GM18520 (cell line): ENCODE measurements around the gene LETM1.

Source experiments
- ATAC-seq: cut with Tn5 transposase; IDR thresholded peaks from one replicate; pipeline ENCODE4 v1.9.1; 2021; ENCODE audit not compliant: unreplicated experiment

Gene LETM1

GRCh38 chr4:1808851-1809753, 46.9 kb downstream of the LETM1 start:
- no peak for ATAC-seq

DNA sequence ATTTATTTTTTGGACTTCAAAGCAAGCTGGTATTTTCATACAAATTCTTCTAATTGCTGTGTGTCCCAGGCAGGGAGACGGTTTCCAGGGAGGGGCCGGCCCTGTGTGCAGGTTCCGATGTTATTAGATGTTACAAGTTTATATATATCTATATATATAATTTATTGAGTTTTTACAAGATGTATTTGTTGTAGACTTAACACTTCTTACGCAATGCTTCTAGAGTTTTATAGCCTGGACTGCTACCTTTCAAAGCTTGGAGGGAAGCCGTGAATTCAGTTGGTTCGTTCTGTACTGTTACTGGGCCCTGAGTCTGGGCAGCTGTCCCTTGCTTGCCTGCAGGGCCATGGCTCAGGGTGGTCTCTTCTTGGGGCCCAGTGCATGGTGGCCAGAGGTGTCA, 47.6 kb downstream of the LETM1 start:
- ATAC-seq = no peak

GRCh38 chr4:1807332-1807777, 48.6 kb downstream of the LETM1 start:
- no peak for ATAC-seq

GRCh38 chr4:1806596-1807331, 49.2 kb downstream of the LETM1 start:
- ATAC-seq = no peak

DNA sequence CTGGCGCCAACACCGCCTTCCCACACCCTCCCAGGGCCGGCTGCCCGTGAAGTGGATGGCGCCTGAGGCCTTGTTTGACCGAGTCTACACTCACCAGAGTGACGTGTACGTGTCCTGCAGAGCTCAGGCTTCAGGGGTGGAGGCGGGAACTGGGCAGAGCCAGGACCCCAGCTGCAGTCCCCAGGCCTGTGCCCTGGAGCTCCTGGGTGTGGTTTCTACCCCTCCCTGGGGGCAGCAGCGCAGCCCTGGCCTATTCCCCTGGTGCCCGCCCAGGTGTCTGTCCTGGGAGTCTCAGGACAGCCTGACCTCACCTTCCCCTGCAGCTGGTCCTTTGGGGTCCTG, 49.8 kb downstream of the LETM1 start:
- ATAC-seq = no peak

- ATAC-seq = no peak
These were observed 50.3 kb downstream of the LETM1 start for GRCh38 chr4:1805493-1806222.

DNA sequence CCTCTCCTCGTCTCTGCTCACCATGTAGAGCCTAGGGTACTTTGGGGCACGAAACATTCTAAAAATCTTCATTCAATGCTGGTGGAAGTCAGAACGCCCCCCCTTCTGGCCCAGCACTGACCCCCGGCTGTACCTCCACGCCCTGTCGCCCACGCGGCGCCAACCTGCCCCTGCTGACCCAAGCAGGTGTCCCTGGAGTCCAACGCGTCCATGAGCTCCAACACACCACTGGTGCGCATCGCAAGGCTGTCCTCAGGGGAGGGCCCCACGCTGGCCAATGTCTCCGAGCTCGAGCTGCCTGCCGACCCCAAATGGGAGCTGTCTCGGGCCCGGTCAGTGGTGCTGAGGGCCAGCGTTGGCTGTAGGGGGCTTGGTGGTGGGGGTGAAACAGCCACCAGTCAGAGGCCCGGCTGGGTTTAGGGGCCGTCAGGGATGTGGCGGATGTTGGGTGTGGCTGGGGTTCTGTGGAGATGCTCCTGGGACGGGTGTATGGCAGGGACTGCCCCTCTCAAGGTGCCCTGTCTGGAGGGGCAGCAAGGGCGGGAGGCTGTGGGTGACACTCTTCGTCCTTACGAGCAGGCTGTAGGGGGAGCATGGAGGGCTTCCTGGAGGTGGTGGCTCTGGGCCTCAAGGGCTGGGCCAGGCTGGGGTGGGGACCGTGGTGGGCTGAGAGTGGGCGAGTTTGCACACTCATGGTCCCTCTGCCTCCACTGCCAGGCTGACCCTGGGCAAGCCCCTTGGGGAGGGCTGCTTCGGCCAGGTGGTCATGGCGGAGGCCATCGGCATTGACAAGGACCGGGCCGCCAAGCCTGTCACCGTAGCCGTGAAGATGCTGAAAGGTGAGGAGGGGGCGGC, 51.1 kb downstream of the LETM1 start:
- no peak for ATAC-seq

DNA sequence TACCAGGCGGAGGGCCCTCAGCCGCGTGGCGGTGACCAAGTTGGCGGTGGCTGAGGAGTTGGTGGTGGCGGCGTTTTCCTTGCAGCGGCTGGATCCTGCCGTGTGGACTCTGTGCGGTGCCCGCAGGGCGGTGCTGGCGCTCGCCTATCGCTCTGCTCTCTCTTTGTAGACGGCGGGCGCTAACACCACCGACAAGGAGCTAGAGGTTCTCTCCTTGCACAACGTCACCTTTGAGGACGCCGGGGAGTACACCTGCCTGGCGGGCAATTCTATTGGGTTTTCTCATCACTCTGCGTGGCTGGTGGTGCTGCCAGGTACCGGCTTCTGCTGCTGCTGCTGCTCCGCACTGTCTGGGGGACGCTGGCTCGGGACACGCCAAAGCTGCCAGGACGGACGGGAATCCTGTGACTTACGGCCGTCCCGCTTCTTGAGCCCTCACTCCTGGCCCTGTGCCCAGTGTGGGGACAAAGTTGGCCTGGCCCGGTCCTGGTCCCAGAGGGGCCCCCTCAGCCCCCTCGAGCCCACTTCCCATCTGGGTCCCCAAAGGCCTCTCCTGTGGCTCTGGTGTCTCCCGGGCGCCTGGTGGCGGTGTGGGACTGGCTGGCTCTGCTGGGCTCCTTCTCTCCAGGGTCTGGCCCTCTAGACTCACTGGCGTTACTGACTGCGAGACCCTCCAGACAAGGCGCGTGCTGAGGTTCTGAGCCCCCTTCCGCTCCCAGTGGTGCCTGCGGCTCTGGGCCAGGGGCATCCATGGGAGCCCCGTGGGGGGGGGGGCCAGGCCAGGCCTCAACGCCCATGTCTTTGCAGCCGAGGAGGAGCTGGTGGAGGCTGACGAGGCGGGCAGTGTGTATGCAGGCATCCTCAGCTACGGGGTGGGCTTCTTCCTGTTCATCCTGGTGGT, 52.2 kb downstream of the LETM1 start:
- no peak for ATAC-seq

GRCh38 chr4:1802720-1803522, 53.0 kb downstream of the LETM1 start:
- no peak for ATAC-seq

GRCh38 chr4:1802151-1802715, 53.7 kb downstream of the LETM1 start:
- no peak for ATAC-seq

DNA sequence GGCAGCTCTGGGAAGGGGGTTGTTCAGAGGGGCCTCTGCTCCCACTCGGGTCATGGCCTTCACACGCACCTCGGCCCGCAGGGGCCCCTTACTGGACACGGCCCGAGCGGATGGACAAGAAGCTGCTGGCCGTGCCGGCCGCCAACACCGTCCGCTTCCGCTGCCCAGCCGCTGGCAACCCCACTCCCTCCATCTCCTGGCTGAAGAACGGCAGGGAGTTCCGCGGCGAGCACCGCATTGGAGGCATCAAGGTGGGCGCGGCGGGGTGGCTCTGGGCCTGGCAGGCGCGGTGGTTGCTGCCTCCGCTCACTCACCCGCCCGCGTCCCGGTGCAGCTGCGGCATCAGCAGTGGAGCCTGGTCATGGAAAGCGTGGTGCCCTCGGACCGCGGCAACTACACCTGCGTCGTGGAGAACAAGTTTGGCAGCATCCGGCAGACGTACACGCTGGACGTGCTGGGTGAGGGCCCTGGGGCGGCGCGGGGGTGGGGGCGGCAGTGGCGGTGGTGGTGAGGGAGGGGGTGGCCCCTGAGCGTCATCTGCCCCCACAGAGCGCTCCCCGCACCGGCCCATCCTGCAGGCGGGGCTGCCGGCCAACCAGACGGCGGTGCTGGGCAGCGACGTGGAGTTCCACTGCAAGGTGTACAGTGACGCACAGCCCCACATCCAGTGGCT, 54.5 kb downstream of the LETM1 start:
- no peak for ATAC-seq

DNA sequence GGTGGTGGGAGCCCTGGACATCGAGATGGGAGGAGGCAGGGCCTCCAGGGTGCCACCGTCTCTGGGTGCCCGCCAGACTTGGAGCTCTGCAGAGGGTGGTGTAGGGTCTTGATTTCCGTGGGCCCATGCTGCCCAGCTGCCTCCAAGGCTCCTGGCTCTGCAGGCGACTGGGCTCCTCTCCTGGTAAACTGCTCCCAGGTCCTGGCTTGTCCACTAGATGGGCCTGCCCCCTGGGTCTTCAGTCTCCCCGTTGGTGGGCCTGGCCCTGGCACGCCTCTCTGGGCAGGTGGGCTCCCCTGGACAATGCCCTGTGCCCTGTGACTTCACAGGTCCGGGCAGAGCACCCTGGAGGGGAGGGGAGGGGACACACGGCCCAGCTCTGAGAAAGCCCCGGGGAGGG, 55.2 kb downstream of the LETM1 start:
- ATAC-seq = no peak

DNA sequence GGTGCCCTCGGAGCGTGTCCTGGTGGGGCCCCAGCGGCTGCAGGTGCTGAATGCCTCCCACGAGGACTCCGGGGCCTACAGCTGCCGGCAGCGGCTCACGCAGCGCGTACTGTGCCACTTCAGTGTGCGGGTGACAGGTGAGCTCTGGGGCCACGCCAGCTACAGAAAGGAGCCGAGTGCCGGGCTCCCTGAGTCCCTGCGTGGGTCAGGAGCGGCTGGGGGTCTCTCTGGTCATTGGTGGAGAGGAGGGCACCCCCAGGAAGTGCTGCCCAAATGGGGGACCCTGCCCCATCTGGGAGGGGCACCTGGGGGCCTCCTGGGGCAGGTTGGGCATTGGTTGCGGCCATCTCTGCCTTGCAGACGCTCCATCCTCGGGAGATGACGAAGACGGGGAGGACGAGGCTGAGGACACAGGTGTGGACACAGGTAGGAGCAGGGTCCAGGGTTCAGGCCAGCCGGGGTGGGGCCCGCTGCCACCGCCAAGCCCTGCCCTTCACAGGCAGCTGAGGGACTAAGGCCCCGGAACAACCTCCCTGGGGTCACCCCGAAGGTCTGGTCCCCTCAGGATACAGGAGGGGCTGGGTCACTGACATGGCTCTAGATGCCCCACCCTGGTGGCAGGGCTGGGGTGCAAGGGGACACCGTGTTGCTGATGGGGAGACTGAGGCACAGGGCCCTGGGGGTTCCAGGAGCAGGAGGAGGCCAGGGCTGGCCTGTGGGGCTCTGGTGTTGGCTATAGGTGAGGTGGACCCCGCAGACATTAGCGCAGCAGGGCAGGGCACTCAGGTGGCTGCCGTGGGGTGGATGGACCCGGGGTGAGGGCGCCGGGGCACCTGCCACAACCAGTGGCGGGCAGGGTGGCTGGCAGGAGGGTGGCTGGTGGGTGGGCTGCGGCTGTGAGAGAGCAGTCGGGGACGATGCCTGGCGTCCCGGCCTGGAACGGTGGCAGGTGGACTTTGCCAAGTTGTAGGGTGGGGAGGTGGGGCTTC, 56.3 kb downstream of the LETM1 start:
- ATAC-seq = no peak

GRCh38 chr4:1798580-1799386, 57.2 kb downstream of the LETM1 start:
- ATAC-seq = no peak

GRCh38 chr4:1797861-1798579, 57.9 kb downstream of the LETM1 start:
- no peak for ATAC-seq
